H1 (cell line): ENCODE results near the gene PDE8A. TPM values are rescaled to one million over a fixed set of nuclear protein-coding genes. Genes with fewer than 3 reads are reported as not detected.

Experiments
- ASH2L ChIP-seq: fragments of 200-600, 300-600 bp; sonication (generic); IDR thresholded peaks from one replicate; pipeline ENCODE4 v1.7.1; 2017; ENCODE audit warnings: low read length
- BCL11A ChIP-seq, 2 experiments: IDR thresholded peaks; one replicate each; pipeline ENCODE4 v1.6.1; 2011; ENCODE audit warnings: low read depth in 2 of 2, low read length in 2 of 2, mild to moderate bottlenecking in 2 of 2
- CBX5 ChIP-seq: fragments of 300-800, 300-1000 bp; sonication (generic); IDR thresholded peaks from 2 replicates; pipeline ENCODE4 v1.7.1; 2016; ENCODE audit warnings: antibody characterized with exemption, low read length, low read depth
- CHD1 ChIP-seq: IDR thresholded peaks from 2 replicates; pipeline ENCODE4 v1.6.1; 2012; ENCODE audit warnings: low read depth, low read length, improper control_type of control experiment
- CHD7 ChIP-seq: fragments of 300-600 bp; sonication (generic); IDR thresholded peaks from 2 replicates; pipeline ENCODE4 v1.7.1; 2012; ENCODE audit warnings: low read length, moderate library complexity, mild to moderate bottlenecking, inconsistent platforms; ENCODE audit not compliant: insufficient replicate concordance
- EGR1 ChIP-seq: IDR thresholded peaks from 2 replicates; pipeline ENCODE4 v1.6.1; 2011; ENCODE audit warnings: low read depth, low read length, borderline replicate concordance
- NANOG ChIP-seq: IDR thresholded peaks from 2 replicates; pipeline ENCODE4 v1.6.1; 2011; ENCODE audit warnings: low read length, low read depth, mild to moderate bottlenecking, inconsistent platforms; ENCODE audit not compliant: insufficient read depth, poor library complexity, severe bottlenecking
- PHF8 ChIP-seq: fragments of 200-600 bp; sonication (generic); conservative IDR thresholded peaks from 2 replicates; pipeline ENCODE4 v1.7.1; 2012; ENCODE audit warnings: low read depth, mild to moderate bottlenecking, inconsistent platforms, low read length, moderate library complexity
- SRF ChIP-seq: IDR thresholded peaks from 2 replicates; pipeline ENCODE4 v1.6.1; 2011; ENCODE audit warnings: mild to moderate bottlenecking, low read depth, low read length, moderate library complexity
- SUZ12 ChIP-seq: fragments of 200-600 bp; sonication (generic); IDR thresholded peaks from 2 replicates; pipeline ENCODE4 v1.6.1; 2012; ENCODE audit warnings: mild to moderate bottlenecking, inconsistent platforms, low read length, moderate library complexity, mixed read lengths
- TAF1 ChIP-seq: IDR thresholded peaks from 2 replicates; pipeline ENCODE4 v1.6.1; 2011; ENCODE audit warnings: mild to moderate bottlenecking, low read depth, low read length
- polyA plus RNA-seq, 7 experiments: library from polyadenylated mRNA; depleted of rRNA in 3 of 7; stranded (reverse) in 5 of 7; unstranded in 2 of 7; fragments of >200 nt in 5 of 7; fragments of 200-250 nt in 2 of 7; gene quantifications; 1 replicate in 5 of 7; 2 replicates in 1 of 7; 4 replicates in 1 of 7; pipeline versions ENCODE4 v1.2.1 to v1.2.3, GENCODE V29; 2011 to 2013; ENCODE audit warnings: missing spikeins in 2 of 7, mixed read lengths in 2 of 7
- total RNA-seq: library from RNA; stranded (reverse); fragmentation: NEBNext Ultra II Directional; extraction: Animal tissue kit (Norgen Biotek cat#: 25700); gene quantifications from 2 replicates; pipeline ENCODE4 v1.2.1, GENCODE V29; 2021
- TF ChIP-seq, protein P1 (sequence below): IDR thresholded peaks from 2 replicates; pipeline ENCODE4 v1.6.1; 2012; ENCODE audit warnings: inconsistent platforms

The PDE8A gene
- total and polyA plus RNA-seq, 2 of the 8 experiments (the other 6 are each of a cell fraction or from before 2014, with no cell fraction given): 6.9 to 7.8 TPM

DNA sequence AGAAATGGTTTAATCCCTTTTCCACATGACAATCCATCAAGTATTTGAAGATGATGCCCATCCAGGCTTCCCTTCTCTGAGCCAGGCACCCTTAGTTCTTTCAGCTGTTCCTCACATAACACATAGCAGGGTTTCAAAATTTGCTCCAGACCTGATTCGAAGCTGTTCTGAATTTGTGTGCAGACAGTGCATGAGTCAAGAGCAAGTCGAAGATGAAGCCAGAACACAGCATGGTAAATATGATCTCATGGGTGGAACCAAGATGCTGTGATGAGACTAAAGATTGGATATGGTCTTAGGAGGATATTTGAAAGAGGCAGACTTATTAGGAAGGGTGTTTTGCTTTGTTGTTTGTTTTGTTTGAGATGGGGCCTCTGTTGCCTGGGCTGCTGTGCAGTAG, 32.6 kb upstream of the PDE8A start (continued):
- TF ChIP-seq CHD7 (no peak), EGR1 (no peak), SUZ12 (no peak), ASH2L (no peak), CBX5 (no peak), PHF8 (no peak), SRF (no peak), BCL11A (IDR thresholded peaks at IDR 0.05; ENCODE audit: low read depth in 2 of 2, low read length in 2 of 2) (no peak), TAF1 (no peak), CHD1 (no peak), NANOG (no peak)
- TF ChIP-seq, protein P1, sequence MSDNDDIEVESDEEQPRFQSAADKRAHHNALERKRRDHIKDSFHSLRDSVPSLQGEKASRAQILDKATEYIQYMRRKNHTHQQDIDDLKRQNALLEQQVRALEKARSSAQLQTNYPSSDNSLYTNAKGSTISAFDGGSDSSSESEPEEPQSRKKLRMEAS: no peak
